HG02970 (cell line): ENCODE measurements around the gene ZWILCH.
"Not testable (repeated sequence)": the region's sequence is repeated elsewhere in the genome, so short reads cannot be mapped to it uniquely, and the experiment has no call there.

Experiments used
- ATAC-seq: cut with Tn5 transposase; IDR thresholded peaks from one replicate; pipeline ENCODE4 v1.9.1; 2021; ENCODE audit warnings: mild to moderate bottlenecking, moderate library complexity, moderate number of reproducible peaks; ENCODE audit not compliant: unreplicated experiment, low FRiP score

The ZWILCH gene

GRCh38 chr15:66504563-66505429 lies at the start of gene ZWILCH, which contains the start of gene RPL4:
ZWILCH (plus strand) TSS chr15:66505326; CDS start chr15:66505339, 13 bp downstream.
RPL4 (minus strand) TSS chr15:66504855; CDS start chr15:66504790, 65 bp downstream.
- peak; percentile 80 for ATAC-seq

- ATAC-seq, result no peak
Measured at GRCh38 chr15:66456211-66456610, 48.9 kb upstream of the ZWILCH start.

- ATAC-seq, result no peak
Measured at GRCh38 chr15:66459818-66460615, 45.1 kb upstream of the ZWILCH start.

GRCh38 chr15:66461294-66461693 lies 43.8 kb upstream of the ZWILCH start:
- not testable (repeated sequence) for ATAC-seq

- no peak for ATAC-seq
Measured at GRCh38 chr15:66461917-66462316, 43.2 kb upstream of the ZWILCH start.

- ATAC-seq, result no peak
Measured at GRCh38 chr15:66462627-66463026, 42.5 kb upstream of the ZWILCH start.

- not testable (repeated sequence) for ATAC-seq
Measured at GRCh38 chr15:66465294-66465693, 39.8 kb upstream of the ZWILCH start.

GRCh38 chr15:66467162-66468040 lies 37.7 kb upstream of the ZWILCH start:
- not testable (repeated sequence) for ATAC-seq

- ATAC-seq, result not testable (repeated sequence)
Measured at GRCh38 chr15:66470825-66471224, 34.3 kb upstream of the ZWILCH start.

GRCh38 chr15:66472176-66472999 lies 32.7 kb upstream of the ZWILCH start:
- peak; percentile 59 for ATAC-seq

- ATAC-seq, result no peak
Measured at GRCh38 chr15:66474135-66474534, 31.0 kb upstream of the ZWILCH start.

GRCh38 chr15:66474963-66475362 lies 30.2 kb upstream of the ZWILCH start:
- no peak for ATAC-seq

- no peak for ATAC-seq
Measured at GRCh38 chr15:66476535-66476934, 28.6 kb upstream of the ZWILCH start.

GRCh38 chr15:66477011-66477410 lies 28.1 kb upstream of the ZWILCH start:
- no peak for ATAC-seq

GRCh38 chr15:66480267-66480666 lies 24.9 kb upstream of the ZWILCH start:
- ATAC-seq, result no peak

GRCh38 chr15:66481107-66481856 lies 23.8 kb upstream of the ZWILCH start:
- ATAC-seq, result no peak

GRCh38 chr15:66482539-66482938 lies 22.6 kb upstream of the ZWILCH start:
- no peak for ATAC-seq

- no peak for ATAC-seq
Measured at GRCh38 chr15:66483131-66483566, 22.0 kb upstream of the ZWILCH start.
